HG02840 (cell line): ENCODE measurements around the gene ABCB9.

ENCODE experiments used
- ATAC-seq: cut with Tn5 transposase; IDR thresholded peaks from one replicate; pipeline ENCODE4 v1.9.1; 2021; ENCODE audit warnings: mild to moderate bottlenecking, moderate library complexity, moderate number of reproducible peaks; ENCODE audit not compliant: unreplicated experiment, low FRiP score

Gene ABCB9

DNA sequence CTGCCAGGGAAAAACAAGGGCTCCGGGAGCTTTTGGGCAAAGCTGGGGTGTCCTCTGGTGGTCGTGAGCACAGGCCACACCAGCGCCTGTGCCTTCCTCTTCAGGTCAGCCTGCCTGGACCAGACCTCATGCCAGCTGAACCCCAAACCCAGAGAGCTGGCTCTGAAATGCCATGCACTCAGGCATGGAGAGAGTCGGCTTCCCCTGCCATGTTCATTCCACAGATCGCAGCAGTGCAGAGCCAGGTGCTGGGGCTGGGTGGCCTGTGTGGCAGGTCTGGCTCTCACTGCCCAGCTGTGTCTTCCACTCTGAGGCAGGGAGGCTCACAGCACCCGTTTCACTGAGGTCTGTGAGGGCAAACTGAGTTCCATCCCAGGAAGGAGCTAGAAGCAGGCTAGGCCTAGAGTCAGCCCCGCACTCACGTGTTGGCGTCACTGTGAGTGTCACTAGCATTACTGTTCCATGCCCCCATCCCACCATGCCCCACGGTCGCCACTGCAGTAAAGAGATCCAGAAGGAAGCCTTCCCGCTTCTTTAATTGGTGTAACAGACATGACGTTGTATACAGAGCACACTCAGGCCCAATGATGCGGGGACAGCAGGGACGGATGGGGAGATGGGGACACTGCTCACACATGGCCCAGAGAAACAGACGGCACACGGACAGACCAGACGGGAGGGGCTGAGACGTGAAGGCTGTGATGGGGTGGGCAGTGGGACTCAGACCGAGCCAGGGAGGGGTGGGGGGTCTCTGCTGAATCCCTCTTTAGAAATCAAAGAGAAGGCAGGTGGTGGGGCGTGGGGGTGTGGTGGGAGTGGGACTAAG is 16.9 kb upstream of the ABCB9 start:
- no peak for ATAC-seq

DNA sequence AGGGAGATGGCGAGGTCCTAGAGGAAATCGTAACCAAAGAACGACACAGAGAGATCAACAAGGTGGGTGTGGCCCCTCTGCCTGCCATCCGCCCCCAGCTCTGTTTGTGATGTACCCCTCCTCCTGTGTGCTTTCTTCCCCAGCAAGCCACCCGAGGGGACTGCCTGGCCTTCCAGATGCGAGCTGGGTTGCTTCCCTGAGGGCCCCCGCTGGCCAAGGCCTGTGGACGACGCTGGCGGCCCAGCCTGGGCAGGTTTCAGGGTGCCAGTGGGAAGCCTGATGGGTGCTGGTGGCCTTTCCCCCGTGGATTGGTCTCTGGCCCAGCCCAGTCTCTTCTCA is 16.2 kb upstream of the ABCB9 start:
- no peak for ATAC-seq

DNA sequence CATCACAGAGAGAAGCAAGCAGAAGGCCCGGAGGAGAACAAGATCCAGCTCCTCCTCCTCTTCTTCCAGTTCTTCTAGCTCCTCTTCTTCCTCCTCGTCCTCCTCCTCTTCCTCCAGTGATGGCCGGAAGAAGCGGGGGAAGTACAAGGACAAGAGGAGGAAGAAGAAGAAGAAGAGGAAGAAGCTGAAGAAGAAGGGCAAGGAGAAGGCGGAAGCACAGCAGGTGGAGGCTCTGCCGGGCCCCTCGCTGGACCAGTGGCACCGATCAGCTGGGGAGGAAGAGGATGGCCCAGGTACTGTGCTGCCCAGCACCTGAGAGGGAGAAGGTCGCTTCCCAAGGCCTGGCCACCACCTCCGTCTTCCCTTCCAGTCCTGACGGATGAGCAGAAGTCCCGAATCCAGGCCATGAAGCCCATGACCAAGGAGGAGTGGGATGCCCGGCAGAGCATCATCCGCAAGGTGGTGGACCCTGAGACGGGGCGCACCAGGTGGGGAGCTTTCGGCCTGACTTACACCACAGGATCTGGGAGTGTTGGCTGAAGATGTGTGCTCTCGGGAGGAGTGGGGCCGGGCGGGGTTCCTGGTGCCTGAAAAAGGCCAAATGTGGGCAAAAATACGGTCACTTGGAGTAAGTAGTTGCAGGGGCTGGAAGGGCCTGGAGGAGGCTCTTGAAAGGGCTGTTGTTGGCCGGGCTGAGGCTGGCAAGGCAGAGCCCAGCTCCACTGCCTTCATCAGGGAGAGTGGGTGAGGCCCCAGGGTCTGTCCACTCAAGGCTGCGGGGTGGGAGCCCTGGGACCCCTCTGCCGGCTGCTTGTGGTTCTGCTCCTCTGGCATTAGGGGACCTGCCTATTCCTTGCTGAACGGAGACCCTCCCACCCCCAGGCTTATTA is 15.6 kb upstream of the ABCB9 start:
- ATAC-seq: no peak

DNA sequence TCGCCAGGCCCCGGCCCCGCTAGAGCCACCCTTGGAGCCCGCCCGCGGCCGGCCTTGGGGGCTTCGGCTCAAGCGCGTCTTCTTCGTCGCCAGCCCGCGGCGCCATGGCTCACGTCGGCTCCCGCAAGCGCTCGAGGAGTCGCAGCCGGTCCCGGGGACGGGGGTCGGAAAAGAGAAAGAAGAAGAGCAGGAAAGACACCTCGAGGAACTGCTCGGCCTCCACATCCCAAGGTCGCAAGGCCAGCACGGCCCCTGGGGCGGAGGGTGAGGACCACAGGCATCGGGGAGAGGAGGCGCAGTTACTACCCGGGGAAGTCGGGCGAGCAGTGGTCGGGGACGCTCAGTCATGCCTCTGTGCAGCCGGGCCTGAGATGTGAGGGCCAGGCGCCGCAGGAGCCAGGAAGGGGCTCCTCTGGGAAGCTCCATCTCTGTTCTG is 14.8 kb upstream of the ABCB9 start:
- no peak for ATAC-seq

DNA sequence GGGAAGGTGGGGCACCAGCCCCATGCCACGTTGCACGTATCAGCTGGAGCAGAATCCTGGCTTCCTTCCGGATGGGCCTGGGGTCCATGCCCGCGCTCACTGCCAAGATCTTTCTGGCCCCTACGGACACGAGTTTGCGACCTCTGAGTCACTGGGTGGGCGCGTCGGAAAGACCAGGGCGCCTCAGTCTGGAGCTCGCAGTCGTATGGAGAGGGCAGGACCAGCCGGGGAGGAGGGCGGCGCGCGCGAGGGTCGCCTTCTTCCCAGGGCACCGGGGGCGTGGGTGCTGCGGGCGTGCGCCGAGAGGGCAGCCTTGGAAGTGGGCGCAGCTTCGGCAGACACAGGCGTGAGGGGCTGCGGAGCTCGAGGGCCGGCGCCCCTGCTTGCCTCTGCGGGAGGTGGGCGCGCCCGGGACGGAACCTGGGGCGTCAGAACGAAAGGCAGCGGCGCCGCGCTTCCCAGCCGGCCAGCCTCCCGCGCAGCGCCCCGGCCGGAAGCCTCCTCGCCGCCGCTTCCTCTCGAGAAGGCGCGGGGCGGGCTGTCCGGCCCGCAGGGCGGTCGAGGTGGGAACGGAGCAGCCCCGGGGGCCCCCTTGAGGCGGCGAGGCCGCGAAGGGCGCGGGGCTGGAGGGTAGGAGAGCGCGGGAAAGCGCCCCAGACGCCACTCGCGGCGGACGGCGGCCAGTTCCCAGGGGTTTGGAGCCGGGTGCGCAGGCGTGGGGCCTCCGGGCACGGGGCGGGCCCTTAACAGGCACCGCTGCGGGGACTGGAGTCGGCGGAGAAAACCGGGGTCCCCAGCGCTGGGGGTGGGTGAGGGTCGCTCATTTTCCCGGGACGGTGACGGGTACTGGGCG is 14.1 kb upstream of the ABCB9 start, which contains the start of gene ARL6IP4:
Gene ARL6IP4, plus strand, starts transcription at position 499 of the 853 bp plus-strand sequence. CDS start 459 bp downstream, outside the sequence.
- peak; percentile 52 for ATAC-seq

DNA sequence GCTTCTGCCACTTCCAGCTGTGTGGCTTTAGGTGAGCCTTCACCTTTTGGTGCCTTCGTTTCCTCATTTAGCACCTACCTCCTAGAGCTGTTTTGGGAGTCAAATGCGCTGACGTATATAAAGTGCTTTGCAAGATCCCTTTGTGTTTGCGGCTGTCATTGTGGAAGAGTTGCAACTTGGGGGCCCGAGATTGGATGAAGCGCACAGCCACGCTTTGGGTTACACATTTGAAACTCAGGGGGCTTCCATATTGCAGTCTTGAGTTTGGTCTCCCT is 13.6 kb upstream of the ABCB9 start:
- no peak for ATAC-seq

DNA sequence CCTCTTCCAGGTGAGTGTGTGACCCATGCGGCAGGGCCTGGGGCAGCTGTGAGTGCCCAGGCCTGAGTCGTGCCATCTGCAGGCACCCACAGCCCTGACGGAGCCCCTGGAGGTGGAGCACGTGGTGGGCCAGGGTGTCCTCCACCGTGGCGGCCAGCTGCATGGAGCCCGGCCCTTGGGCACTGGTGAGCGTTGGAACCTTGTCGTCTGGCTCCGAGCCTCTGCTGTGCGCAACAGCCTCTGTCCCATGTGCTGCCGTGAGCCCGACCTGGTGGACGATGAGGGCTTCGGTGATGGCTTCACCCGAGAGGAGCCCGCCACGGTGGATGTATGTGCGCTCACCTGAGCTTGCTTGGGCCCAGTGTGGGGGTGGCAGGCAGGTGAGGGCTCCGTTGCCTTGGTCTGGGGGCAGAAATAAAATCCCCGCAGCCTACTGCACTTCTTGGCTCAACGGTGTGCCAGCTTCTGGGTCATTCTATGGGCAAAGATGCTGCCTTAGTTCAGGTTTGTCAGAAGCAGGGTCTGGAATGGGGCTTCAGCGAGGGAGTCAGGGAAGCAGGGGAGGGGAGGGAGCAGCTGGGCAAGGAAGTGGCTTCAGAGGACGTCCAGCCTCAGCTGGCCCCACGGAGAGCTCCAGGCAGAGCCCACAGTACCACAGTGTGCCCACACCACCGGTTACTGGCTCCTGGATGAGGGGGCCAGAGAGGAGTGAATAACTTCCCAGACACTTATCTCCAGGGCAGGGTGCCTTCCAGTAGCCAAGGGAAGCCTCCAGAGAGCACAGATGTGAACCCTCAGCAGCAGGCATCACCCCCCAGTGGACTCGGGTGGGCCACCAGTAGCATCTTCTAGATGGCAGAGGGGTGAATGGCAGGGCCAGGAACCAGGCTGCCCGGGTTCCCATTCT is 13.0 kb upstream of the ABCB9 start:
- no peak for ATAC-seq

DNA sequence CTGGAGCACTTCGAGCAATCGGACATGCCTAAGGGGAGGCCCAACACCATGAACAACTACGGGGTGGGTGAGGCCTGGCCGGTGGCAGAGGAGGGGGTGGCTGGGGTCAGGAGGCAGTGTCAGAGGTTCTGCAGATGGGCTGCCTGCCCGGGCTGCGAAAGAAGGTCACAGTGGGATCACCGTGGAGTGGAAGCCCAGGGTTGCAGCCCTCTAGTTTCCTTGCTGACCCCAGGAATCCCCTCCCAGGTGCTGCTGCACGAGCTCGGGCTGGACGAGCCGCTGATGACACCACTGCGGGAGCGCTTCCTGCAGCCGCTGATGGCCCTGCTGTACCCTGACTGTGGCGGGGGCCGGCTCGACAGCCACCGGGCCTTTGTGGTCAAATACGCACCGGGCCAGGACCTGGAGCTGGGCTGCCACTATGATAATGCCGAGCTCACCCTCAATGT is 12.3 kb upstream of the ABCB9 start:
- no peak for ATAC-seq

DNA sequence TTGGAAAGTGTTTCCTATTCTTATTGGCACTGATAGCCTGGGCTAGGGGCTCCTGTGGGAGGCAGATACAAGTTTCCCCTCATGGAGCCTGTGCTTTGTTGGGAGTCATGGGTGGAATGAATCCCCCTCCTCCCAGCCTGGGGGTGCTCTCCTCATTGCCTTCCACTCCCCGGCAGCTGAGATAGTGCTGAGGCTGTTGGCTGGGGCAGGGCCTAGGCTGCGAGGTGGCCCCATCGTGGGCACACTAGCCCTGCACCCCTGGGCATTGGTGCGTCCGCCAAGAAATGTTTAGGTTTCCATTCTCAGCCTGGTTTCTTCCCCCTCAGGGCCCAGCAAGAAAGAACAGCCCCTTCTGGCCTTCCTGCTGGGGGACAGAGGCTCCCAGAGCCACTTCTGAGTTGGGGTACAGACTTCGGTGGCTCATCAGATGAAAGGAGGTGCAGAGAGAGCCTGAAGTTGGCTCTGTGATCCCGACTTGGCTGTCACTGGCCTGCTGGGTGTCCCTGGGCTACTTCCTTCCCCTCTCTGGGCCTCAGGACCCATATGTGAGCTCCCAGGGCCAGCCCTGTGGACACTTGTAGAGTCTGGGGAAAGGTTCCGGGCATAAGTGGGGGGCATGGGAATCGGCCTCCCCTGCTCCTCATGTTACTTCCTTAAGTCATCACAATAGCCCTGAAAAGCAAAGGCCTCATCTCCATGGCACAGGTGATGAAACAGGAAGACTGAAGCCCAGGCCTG is 11.6 kb upstream of the ABCB9 start:
- ATAC-seq: no peak

DNA sequence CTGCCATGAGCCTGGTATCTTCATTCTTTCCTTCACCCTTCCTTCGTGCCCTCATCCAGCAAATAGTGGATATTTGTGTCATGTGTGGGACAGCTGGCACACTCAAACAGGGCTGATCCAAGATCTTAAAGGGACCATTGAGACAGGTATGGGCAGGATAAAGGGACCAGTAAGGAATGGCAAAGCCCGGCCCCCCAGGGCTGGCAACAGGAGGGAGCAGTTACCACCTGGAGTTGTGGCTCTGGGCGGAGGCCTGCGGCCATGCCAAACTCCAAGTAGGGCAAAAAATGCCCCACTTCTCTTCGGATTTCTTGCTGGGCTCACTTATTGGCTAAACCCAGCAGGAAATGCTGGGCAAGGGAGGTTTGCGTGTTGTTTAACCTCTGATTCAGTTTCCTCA is 10.9 kb upstream of the ABCB9 start:
- ATAC-seq: no peak

DNA sequence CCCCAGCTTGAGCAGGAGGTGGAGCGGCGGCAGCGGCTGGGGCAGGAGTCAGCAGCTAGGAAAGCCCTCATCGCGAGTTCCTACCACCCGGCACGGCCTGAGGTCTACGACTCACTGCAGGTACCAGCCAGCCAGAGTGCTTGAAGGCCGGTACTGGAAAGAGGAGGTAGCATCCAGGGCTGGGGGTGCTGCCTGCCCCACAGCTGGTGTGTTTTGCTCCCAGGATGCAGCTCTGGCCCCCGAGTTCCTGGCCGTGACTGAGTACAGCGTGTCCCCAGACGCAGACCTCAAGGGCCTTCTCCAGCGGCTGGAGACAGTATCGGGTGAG is 10.3 kb upstream of the ABCB9 start:
- ATAC-seq: no peak

DNA sequence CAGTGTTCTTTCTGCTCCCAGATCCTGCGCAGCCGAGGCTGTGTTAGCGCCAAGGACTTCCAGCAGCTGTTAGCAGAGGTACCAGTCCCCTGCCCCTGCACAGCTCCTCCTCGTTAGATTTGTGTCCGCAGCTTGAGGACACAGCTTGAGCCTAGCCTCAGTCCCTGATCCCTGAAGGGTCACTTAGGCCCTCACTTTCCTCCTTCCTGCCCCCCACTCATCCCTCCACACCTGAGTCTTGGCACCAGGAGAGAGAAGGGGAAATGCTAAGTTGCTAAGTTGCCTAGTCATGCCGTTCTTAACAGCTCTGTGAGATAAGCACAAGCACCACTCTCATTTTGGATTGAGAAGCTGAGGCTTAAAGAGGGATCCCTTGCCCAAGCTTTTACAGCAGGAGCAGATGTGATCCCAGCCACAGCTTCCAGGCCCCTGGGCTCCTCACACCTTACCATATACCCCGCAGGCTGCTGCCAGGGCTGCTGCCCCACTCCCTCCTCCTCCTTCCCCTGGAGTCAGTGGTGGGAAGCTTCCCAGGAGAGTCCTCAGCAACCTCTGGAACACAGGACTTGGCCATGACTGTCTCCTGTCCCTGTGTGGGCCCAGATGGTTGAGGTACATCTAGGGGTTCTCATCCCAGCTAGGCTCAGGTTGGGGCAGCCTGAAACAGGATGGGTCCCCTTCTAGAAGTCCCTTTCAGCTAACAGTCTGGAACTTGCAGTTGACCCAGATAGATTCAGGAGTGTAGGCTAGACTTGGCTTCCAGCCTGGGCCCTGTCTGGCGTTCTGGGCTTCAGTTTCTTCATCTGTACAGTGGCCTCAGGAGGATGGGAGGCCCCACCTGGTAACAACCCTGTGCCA is 9.8 kb upstream of the ABCB9 start:
- ATAC-seq: no peak

DNA sequence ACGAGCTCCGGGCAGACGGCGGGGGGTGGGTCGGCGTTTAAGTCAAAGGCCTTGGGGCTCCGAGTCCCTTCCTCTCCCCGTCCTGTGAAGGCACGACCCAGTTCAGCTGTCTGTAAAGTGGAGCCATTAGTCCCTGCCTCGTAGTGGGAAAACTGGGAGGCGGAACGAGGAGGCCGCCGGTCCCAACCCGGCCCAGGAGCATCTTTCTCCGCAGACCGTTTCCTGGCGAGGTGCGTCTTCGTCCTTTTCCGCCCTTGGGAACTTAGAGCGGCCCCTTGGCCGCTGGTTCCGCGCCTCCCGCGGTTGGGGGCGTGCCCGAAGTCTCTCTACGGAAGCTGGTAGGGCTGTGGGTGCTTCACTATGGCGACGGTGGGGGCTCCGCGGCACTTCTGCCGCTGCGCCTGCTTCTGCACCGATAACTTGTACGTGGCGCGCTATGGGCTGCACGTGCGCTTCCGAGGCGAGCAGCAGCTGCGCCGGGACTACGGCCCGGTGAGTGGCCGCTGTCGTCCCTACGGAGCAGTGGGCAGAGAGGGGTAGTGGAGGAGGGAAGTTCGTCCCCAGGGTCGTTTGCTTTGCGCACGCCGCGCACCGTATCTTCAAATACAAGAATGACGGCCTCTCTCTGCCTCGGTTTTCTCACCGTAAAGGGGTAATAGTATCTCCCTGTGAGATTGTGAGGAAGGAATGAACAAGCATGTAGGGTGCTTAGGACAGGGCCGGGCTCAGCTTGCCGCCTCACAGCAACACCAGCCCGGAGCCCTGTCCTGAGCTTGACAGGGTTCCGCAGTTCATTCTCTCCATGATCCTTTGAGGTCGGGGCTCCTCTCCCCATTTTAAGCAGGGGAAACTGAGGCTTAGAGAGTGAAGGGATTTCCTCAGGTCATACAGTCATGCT is 8.9 kb upstream of the ABCB9 start, which contains the start of gene OGFOD2:
Gene OGFOD2, plus strand, starts transcription at position 353 of the 898 bp plus-strand sequence. Its CDS starts 8 bp downstream, at position 361.
- ATAC-seq: peak; percentile 64

DNA sequence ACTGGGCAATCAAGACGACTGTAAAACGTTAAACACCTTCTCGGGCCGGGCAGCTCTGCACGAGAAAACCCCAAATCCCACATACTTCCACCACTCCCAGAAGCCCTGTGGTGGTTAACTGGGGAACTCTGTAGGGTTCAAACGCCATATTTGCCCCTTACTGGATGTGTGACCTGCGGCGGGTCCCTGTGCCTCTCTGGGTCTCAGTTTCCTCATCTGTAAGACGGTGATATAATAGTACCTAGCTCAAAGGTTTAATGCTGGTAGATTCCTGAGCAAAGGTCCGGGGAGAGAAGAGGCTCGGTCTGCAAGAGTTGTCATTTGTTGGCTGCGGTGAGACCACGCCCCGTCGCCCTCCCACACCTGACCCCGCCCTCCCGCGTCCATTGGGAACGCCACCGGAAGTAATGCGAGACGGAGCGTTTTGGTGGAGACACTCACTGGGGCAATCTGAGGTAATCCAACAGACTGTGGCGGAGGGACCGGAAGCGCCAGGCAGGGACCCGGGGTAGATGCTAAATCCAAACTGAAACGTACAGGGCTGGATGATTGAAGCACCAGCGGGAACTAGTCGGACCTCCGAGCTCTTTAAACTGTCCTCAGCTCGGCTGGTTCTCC is 8.1 kb upstream of the ABCB9 start:
- peak; percentile 84 for ATAC-seq

DNA sequence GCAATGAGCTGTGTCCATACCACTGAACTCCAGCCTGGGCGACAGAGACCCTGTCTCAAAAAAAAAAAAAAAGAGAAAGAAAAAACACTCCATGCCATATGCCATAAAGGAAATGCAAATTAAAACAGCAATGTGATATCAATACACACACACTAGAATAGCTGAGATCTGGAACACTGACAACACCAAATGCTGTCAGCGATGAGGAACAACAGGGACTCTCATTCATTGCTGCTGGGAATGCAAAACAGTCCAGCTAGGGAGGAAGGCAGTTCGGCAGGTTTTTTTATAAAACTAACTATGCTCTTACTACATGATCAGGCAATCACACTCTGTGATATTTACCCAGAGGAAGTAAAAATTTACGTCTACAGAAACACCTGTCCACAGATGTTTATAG is 3.4 kb upstream of the ABCB9 start:
- no peak for ATAC-seq

DNA sequence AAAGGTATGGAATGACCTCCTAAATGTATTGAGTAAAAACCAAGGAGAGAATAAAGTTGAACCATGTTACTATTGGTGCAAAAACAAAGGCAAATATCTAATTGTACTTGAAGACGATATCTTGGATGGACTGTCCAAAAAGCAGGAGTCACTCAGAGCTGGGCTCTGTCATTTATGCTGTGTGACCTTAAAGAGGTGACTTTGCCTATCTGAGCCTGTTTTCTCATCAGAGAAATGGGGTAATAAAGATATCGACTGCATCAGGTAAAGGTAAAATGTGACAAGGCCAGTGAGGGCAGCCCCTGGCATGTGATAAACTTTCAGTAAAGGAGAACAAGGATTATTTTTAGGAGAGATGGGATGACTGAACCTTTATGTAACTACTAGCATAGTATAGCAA is 1.8 kb upstream of the ABCB9 start:
- ATAC-seq: no peak
